Activated CD4-positive, alpha-beta T cell treated with anti-CD3 and anti-CD28 coated beads, Interleukin-2, amount 50 U/mL, for 4 hours (primary cell): ENCODE data around the gene FAT4.

Source experiments
- DNase-seq, 2 experiments: peaks; one replicate each; pipeline ENCODE4 v3.0.0-alpha.2; 2020

FAT4 gene

DNA sequence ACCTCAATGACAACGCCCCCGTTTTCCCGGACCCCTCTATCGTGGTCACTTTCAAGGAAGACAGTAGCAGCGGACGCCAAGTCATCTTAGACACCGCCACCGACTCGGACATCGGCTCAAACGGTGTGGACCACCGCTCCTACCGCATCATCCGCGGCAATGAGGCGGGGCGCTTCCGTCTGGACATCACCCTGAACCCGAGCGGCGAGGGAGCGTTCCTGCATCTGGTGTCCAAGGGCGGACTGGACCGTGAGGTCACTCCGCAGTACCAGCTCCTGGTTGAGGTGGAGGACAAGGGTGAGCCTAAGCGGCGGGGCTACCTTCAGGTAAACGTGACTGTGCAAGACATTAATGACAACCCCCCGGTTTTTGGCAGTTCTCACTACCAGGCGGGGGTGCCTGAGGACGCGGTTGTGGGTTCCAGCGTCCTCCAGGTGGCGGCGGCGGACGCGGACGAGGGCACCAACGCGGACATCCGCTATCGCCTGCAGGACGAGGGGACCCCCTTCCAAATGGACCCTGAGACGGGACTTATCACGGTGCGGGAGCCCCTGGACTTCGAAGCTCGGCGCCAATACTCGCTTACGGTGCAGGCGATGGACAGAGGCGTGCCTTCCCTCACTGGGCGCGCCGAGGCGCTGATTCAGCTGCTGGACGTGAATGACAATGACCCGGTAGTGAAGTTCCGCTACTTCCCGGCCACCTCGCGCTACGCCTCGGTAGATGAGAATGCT lies 2.2 kb downstream of the FAT4 start:
- no peak for DNase-seq

- no peak for DNase-seq
These were observed 2.7 kb downstream of the FAT4 start for GRCh38 chr4:125317525-125317877.

GRCh38 chr4:125319311-125319710 lies 4.6 kb downstream of the FAT4 start:
- no peak for DNase-seq

DNA sequence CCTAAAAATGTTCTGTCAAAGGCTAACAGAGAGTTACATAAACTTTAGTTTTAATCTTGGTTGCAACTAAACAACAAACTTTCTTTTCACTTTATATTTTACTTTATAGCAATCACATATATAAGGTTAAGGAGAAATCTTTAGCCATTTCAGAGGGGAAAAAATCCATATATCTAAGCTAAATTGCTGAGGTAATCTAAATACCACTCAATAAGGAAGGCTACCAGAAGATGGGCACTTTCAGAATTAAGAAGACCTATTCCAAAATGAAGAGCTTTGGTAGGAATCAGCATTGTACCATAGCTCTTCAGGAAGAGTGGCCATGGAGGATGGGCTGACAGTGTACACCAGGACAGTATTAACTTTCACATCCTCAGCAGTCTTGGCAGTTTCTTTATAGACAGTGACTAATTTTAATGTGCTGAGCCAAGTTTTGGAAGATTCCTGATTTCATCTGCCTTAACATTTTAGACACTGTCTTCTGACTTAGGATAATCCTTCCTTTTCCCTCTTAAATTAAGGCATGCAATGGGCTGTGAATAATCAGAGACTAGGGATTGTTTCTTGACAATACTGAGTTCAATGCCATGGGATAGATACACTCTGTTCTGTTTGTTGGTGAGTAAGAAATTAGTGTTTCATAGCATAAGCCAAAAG lies 7.1 kb downstream of the FAT4 start:
- DNase-seq = no peak

DNA sequence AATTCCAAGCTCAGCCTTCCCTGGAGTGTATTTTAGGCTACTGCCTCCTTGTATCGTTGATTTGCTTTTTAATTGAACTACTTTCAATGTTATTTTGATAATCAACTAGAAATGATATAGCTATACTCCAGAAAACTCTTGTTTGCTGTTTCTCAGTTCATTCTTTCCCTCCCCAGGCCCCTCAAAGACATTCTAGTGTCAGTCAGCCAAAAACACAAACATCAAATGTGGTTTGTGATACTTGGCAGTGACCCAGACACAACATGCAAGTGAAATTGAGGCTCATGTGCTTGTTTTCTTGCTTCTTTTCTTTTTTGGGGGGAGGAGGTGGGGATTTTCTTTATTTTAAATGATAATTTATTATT lies 7.6 kb downstream of the FAT4 start:
- no peak for DNase-seq

DNA sequence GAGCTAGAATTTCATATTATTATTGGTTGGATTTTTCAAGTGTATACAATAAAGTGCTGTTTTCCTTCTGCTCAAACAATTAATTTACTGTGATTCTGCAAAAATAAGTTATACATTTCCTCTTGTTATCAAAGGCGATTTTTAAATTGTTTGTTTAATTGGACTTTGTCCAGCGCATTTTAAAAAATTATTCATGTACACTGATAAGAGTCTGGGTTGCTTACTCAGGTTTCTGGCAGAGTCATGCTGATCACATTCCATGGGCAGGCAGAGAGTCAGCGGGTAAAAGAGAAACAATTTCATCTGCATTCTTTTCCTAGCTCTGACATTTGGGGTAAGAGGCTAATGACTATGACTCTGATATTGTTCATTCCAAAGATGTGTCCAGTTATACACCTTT lies 8.9 kb downstream of the FAT4 start:
- no peak for DNase-seq

DNA sequence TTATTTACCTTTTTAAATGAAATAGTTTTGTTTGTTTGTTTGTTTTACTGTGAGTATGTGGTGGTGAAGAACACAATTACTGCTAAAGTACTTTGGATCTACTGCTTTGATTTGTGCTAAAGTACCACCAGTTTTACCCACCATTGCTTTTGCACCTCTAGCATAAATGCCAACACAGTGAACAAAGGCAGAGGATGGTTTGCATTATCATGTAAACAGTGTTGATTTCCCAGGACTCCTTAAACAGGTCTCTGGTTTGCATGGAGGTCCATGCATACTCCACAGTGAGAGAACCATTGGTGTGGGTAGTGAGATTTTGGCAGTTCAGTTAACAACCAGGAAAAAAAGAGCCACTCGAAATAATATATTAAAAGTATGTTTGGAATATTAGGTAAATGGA lies 11.0 kb downstream of the FAT4 start:
- no peak for DNase-seq

DNA sequence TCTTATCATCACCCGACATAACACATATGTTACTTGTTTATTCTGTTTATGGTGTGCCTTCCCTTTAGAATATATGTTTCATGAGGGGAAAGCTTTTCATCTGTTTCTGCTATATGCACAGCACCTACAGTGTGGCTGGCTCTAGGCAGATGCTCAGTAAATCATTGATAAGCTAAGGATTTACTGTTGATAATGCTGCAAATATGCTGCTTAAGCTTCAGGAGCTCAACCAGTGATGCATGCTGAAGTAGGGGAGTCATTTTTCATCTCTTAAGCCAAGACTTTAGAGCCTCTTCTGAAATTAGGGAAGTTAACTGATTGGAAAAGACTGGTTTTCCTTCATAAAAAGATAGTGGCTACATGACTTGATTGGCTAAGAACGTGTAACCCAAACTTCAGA lies 16.4 kb downstream of the FAT4 start:
- no peak for DNase-seq

DNA sequence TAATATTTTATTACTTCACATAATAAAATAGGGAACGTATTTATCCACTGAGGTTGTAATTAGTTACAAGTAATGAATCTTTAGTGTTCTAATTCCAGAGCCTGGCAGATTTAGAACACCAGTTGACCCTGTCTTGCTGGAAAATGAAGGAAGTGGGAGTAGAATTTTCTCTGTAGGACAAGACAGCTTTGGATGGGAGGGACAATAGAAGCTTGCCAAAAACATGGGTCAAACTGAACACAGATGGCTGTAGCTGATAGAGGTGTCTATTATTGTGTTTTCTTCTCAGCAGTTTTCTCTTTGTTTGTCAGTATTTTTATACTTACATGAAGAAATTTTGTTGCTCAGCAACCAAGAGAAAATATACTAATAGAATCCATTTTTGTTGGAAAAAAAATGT lies 20.2 kb downstream of the FAT4 start:
- no peak for DNase-seq

- no peak for DNase-seq
These were observed 24.1 kb downstream of the FAT4 start for GRCh38 chr4:125338814-125339213.

DNA sequence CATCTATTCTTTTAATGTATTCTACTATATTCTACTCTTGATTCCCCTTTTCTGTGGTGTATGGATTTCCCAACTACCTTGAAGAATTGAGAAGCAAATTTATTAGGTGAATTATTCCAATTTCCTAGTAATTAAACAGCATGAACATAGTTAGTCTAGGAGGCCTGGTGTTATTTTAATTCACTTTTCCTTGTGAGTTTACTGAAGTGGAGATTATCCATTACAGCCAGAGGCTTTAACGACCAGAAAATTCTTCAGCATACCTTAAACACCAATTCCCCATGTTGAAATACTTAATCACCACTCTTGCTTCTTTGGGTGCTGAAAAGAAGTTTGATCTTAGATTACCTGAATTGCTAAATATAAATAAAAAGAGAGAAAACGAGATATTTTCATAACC lies 29.4 kb downstream of the FAT4 start:
- DNase-seq = no peak

GRCh38 chr4:125346616-125347015 lies 31.9 kb downstream of the FAT4 start:
- DNase-seq = no peak

- no peak for DNase-seq
These were observed 35.8 kb downstream of the FAT4 start for GRCh38 chr4:125350470-125351135.

- no peak for DNase-seq
These were observed 37.8 kb downstream of the FAT4 start for GRCh38 chr4:125352521-125352920.

- DNase-seq = no peak
These were observed 38.4 kb downstream of the FAT4 start for GRCh38 chr4:125353131-125353530.

DNA sequence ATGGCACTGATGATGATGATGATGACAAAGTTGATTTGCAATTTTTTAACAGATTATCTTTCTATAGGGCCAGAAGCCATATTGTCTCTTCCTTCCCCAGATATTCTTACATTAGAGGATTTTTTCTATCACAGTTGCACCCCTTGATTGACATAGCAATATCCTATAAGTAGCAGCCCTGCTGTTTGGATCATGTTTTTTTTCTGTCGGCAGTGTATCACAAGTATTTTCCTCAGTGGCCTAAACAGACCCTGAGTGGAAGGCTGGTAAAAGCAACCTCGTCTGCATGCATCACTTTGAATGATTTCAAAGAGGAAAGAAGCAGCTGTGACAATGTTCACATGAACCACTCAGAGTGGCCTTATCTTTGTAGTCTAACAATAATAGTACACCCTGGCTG lies 41.0 kb downstream of the FAT4 start:
- DNase-seq = no peak

- no peak for DNase-seq
These were observed 42.9 kb downstream of the FAT4 start for GRCh38 chr4:125357675-125358074.

GRCh38 chr4:125358453-125358852 lies 43.7 kb downstream of the FAT4 start:
- no peak for DNase-seq

- no peak for DNase-seq
These were observed 44.6 kb downstream of the FAT4 start for GRCh38 chr4:125359363-125359762.

DNA sequence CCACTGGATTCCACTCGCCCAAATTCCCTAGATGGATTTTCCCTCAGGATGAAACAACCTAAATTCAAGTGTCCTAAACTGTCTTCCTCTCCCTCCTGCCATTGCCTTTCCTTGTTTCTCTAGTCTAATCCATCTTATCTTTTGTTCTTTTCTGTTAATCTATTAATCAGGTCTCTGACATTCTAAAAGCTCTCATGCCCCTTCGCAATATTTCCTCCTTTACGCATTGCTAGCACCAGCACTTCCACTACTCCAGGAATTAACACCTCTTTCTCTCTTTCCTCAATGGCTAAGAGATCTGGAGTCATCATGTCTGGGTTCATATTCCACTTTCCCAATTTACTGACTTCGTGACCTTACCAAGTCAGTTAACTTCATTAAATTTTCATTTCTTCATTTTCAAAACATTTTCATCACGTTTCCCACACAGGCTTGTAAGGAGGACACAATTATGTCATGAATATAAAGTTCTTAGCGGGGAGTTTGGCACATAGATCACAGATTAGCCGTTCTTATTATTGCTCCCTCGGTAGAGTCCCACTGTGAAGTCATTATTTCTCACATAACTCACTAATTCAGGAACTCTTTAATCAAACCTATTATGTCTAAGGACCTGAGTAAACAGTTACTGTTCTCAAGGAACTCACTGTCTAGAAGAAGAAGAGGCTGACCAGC lies 45.3 kb downstream of the FAT4 start:
- DNase-seq = no peak

- no peak for DNase-seq
These were observed 46.0 kb downstream of the FAT4 start for GRCh38 chr4:125360727-125361126.
